GM12878 (cell line): Measurements from ENCODE around the gene KPTN. TPM values are rescaled to one million over a fixed set of nuclear protein-coding genes. Genes with fewer than 3 reads are reported as not detected.

Source experiments
- BHLHE40 ChIP-seq, 2 experiments: fragments of 450-650 bp in 1 of 2; IDR thresholded peaks; 2 replicates each; pipeline ENCODE4 v1.6.1; 2011 to 2017; ENCODE audit warnings: low read depth in 2 of 2, borderline replicate concordance in 1 of 2, improper control_type of control experiment in 1 of 2, low read length in 1 of 2, mild to moderate bottlenecking in 1 of 2
- CREB1 ChIP-seq: IDR thresholded peaks from 2 replicates; pipeline ENCODE4 v1.6.1; 2012; ENCODE audit warnings: low read depth, mild to moderate bottlenecking, inconsistent platforms
- EP300 ChIP-seq, 2 experiments: fragments of 150-350 bp in 1 of 2; IDR thresholded peaks; 2 replicates each; pipeline ENCODE4 v1.6.1; 2011 to 2012; ENCODE audit warnings: low read depth in 2 of 2, low read length in 2 of 2, borderline replicate concordance in 1 of 2, improper control_type of control experiment in 1 of 2, inconsistent platforms in 1 of 2; ENCODE audit not compliant: control insufficient read depth in 1 of 2
- IKZF1 ChIP-seq: fragments of 450-650 bp; conservative IDR thresholded peaks from 2 replicates; pipeline ENCODE4 v1.6.1; 2017; ENCODE audit warnings: antibody characterized with exemption, mild to moderate bottlenecking
- IRF4 ChIP-seq: IDR thresholded peaks from 2 replicates; pipeline ENCODE4 v1.6.1; 2011; ENCODE audit warnings: low read depth, low read length
- POLR2A ChIP-seq: IDR thresholded peaks from 2 replicates; pipeline ENCODE4 v1.6.1; 2011; ENCODE audit warnings: low read depth, mild to moderate bottlenecking, low read length
- SIX5 ChIP-seq: IDR thresholded peaks from 2 replicates; pipeline ENCODE4 v1.6.1; 2011; ENCODE audit warnings: mild to moderate bottlenecking, low read depth, low read length, moderate library complexity; ENCODE audit not compliant: severe bottlenecking
- SMAD1 ChIP-seq: fragments of 450-650 bp; IDR thresholded peaks from 2 replicates; pipeline ENCODE4 v1.6.1; 2018; ENCODE audit warnings: mild to moderate bottlenecking, low read depth; ENCODE audit not compliant: partially characterized antibody
- SMARCA5 ChIP-seq: fragments of 450-650 bp; IDR thresholded peaks from 2 replicates; pipeline ENCODE4 v1.6.1; 2017; ENCODE audit warnings: mild to moderate bottlenecking
- SMC3 ChIP-seq: IDR thresholded peaks from 2 replicates; pipeline ENCODE4 v1.6.1; 2011; ENCODE audit warnings: low read length, improper control_type of control experiment, borderline replicate concordance
- SP1 ChIP-seq: IDR thresholded peaks from one replicate; pipeline ENCODE4 v1.6.1; 2011; ENCODE audit warnings: low read depth, low read length
- ZBED1 ChIP-seq: IDR thresholded peaks from 2 replicates; pipeline ENCODE4 v1.6.1; 2016; ENCODE audit warnings: borderline replicate concordance
- ZNF217 ChIP-seq: fragments of 450-650 bp; IDR thresholded peaks from 2 replicates; pipeline ENCODE4 v1.6.1; 2017; ENCODE audit warnings: antibody characterized with exemption, mild to moderate bottlenecking
- polyA plus RNA-seq, 11 experiments: library from polyadenylated mRNA; depleted of rRNA in 4 of 11; unstranded in 6 of 11; stranded (reverse) in 5 of 11; fragments of >200 nt; fragmentation: Nextera tagmentation in 4 of 11; fragmentation: Illumina TruSeq in 1 of 11; extraction: Ambion mirVana in 4 of 11; extraction: Trizol in 1 of 11; gene quantifications; 1 replicate in 1 of 11; 2 replicates in 10 of 11; pipeline versions ENCODE4 v1.2.1 to v1.2.3, GENCODE V29; 2011 to 2016; ENCODE audit warnings: inconsistent platforms in 2 of 11, missing spikeins in 2 of 11, low read depth in 1 of 11
- total RNA-seq, 4 experiments: library from RNA; depleted of rRNA in 3 of 4; stranded (reverse); fragments of >200 nt in 3 of 4; fragmentation: Illumina TruSeq in 1 of 4; extraction: Trizol in 1 of 4; gene quantifications; 2 replicates each; pipeline versions ENCODE4 v1.2.1 to v1.2.3, GENCODE V29; 2013 to 2021
- TF ChIP-seq, protein P1 (sequence below), 3 experiments: IDR thresholded peaks in 2 of 3; conservative IDR thresholded peaks in 1 of 3; 2 replicates each; pipeline ENCODE4 v1.5.1; 2011; ENCODE audit warnings: low read depth in 3 of 3, low read length in 3 of 3, mild to moderate bottlenecking in 3 of 3, control low read depth in 2 of 3, moderate library complexity in 2 of 3, inconsistent platforms in 1 of 3, mixed read lengths in 1 of 3; ENCODE audit not compliant: control insufficient read depth in 2 of 3, insufficient read depth in 1 of 3; ENCODE audit errors: extremely low read depth in 1 of 3
- TF ChIP-seq, protein P2 (sequence below): IDR thresholded peaks from 2 replicates; pipeline ENCODE4 v1.6.1; 2011; ENCODE audit warnings: low read depth, mild to moderate bottlenecking, low read length, moderate library complexity, borderline replicate concordance; ENCODE audit errors: extremely low read depth
- TF ChIP-seq, protein P3 (sequence below): fragments of 450-650 bp; formaldehyde crosslinking; IDR thresholded peaks from 2 replicates; pipeline ENCODE4 v1.4.0; 2020; ENCODE audit warnings: mild to moderate bottlenecking, moderate library complexity
- TF ChIP-seq, protein P4 (sequence below): IDR thresholded peaks from 2 replicates; pipeline ENCODE4 v1.6.1; 2012; ENCODE audit warnings: low read depth, low read length, improper control_type of control experiment
- TF ChIP-seq, protein P5 (sequence below): fragments of 450-650 bp; IDR thresholded peaks from 2 replicates; pipeline ENCODE4 v1.6.1; 2016; ENCODE audit warnings: mild to moderate bottlenecking
- TF ChIP-seq, protein P6 (sequence below): IDR thresholded peaks from 2 replicates; pipeline ENCODE4 v1.6.1; 2011; ENCODE audit warnings: low read depth, low read length, improper control_type of control experiment, borderline replicate concordance

The KPTN gene
- total and polyA plus RNA-seq, 10 of the 15 experiments (the other 5 are each of a cell fraction or from before 2014, with no cell fraction given) = 0.60 to 10.1 (median 6.0) TPM

DNA sequence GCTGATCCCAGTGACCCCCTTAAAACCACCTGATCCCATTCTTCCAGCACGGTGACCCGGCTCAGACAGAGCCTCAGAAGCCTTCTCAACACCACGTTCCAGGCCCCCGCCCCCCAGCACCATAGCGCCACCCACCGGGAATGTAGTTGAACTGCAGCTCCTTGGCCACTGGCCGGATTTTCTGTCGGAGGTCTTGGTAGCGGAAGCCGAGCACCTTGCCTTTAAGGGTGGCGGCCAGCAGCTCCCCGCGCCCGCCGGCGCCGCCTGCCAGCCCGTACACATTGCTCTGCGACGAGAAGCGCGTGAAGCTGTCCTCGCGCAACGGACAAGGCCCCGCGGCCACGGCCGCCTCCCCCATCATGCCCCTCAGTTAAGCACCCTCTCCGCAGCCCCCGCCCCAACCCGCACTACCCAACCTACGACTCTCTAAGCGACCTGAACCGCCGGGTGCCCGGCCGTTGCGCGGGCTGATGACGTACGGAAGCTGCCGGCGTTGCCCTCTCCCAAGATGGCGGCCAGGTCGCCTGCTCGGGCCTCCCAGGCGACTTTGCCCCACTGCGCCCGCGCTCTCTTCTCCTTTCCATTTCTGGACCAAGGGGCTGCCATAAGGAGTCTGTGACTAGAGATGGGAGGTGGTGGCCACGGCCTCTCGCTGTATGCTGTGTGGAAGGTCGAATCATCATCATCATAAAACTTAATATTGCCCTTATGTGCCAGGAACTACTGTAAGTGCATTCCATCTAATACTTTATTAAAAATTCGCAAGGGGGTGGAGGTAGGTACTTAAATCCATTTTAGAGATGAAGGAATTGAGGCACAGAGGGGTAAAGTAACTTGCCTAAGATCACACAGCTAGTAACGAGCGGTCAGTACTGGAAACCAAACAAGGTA lies at the start of gene KPTN (continued):
- TF ChIP-seq, protein P1, sequence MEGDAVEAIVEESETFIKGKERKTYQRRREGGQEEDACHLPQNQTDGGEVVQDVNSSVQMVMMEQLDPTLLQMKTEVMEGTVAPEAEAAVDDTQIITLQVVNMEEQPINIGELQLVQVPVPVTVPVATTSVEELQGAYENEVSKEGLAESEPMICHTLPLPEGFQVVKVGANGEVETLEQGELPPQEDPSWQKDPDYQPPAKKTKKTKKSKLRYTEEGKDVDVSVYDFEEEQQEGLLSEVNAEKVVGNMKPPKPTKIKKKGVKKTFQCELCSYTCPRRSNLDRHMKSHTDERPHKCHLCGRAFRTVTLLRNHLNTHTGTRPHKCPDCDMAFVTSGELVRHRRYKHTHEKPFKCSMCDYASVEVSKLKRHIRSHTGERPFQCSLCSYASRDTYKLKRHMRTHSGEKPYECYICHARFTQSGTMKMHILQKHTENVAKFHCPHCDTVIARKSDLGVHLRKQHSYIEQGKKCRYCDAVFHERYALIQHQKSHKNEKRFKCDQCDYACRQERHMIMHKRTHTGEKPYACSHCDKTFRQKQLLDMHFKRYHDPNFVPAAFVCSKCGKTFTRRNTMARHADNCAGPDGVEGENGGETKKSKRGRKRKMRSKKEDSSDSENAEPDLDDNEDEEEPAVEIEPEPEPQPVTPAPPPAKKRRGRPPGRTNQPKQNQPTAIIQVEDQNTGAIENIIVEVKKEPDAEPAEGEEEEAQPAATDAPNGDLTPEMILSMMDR (IDR thresholded peaks at IDR 0.05 in 2 of 3, conservative IDR thresholded peaks at IDR 0.05 in 1 of 3; ENCODE audit: control insufficient read depth in 2 of 3, extremely low read depth in 1 of 3, insufficient read depth in 1 of 3, low read depth in 3 of 3, low read length in 3 of 3) = peak; percentile 87 to 99 (median 97)
- TF ChIP-seq IKZF1 = peak; percentile 99
- TF ChIP-seq, protein P2, sequence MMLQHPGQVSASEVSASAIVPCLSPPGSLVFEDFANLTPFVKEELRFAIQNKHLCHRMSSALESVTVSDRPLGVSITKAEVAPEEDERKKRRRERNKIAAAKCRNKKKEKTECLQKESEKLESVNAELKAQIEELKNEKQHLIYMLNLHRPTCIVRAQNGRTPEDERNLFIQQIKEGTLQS = peak; percentile 90; the same call in 1 of the 2 replicates
- peak; percentile 24 for TF ChIP-seq SMAD1
- peak; percentile 49; the same call in 1 of the 2 replicates for TF ChIP-seq SMC3
- TF ChIP-seq, protein P3, sequence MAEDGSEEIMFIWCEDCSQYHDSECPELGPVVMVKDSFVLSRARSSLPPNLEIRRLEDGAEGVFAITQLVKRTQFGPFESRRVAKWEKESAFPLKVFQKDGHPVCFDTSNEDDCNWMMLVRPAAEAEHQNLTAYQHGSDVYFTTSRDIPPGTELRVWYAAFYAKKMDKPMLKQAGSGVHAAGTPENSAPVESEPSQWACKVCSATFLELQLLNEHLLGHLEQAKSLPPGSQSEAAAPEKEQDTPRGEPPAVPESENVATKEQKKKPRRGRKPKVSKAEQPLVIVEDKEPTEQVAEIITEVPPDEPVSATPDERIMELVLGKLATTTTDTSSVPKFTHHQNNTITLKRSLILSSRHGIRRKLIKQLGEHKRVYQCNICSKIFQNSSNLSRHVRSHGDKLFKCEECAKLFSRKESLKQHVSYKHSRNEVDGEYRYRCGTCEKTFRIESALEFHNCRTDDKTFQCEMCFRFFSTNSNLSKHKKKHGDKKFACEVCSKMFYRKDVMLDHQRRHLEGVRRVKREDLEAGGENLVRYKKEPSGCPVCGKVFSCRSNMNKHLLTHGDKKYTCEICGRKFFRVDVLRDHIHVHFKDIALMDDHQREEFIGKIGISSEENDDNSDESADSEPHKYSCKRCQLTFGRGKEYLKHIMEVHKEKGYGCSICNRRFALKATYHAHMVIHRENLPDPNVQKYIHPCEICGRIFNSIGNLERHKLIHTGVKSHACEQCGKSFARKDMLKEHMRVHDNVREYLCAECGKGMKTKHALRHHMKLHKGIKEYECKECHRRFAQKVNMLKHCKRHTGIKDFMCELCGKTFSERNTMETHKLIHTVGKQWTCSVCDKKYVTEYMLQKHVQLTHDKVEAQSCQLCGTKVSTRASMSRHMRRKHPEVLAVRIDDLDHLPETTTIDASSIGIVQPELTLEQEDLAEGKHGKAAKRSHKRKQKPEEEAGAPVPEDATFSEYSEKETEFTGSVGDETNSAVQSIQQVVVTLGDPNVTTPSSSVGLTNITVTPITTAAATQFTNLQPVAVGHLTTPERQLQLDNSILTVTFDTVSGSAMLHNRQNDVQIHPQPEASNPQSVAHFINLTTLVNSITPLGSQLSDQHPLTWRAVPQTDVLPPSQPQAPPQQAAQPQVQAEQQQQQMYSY (CRISPR knock-in tag) = no peak
- TF ChIP-seq BHLHE40 (IDR thresholded peaks at IDR 0.05; ENCODE audit: borderline replicate concordance in 1 of 2, low read depth in 2 of 2, low read length in 1 of 2) = peak; percentile 34 to 78; a peak in 3 of 4 replicates
- peak; percentile 100 for TF ChIP-seq CREB1
- no peak for TF ChIP-seq IRF4
- TF ChIP-seq, protein P4, sequence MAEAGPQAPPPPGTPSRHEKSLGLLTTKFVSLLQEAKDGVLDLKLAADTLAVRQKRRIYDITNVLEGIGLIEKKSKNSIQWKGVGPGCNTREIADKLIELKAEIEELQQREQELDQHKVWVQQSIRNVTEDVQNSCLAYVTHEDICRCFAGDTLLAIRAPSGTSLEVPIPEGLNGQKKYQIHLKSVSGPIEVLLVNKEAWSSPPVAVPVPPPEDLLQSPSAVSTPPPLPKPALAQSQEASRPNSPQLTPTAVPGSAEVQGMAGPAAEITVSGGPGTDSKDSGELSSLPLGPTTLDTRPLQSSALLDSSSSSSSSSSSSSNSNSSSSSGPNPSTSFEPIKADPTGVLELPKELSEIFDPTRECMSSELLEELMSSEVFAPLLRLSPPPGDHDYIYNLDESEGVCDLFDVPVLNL = 0 out of 2 replicates have a peak, but pooled peaks have one; percentile 6
- TF ChIP-seq SP1 = peak; percentile 52
- TF ChIP-seq ZBED1 = no peak
- TF ChIP-seq POLR2A = peak; percentile 91
- peak; percentile 100 for TF ChIP-seq SMARCA5
- TF ChIP-seq ZNF217 = no peak
- TF ChIP-seq, protein P5, sequence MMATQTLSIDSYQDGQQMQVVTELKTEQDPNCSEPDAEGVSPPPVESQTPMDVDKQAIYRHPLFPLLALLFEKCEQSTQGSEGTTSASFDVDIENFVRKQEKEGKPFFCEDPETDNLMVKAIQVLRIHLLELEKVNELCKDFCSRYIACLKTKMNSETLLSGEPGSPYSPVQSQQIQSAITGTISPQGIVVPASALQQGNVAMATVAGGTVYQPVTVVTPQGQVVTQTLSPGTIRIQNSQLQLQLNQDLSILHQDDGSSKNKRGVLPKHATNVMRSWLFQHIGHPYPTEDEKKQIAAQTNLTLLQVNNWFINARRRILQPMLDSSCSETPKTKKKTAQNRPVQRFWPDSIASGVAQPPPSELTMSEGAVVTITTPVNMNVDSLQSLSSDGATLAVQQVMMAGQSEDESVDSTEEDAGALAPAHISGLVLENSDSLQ = no peak
- TF ChIP-seq, protein P6, sequence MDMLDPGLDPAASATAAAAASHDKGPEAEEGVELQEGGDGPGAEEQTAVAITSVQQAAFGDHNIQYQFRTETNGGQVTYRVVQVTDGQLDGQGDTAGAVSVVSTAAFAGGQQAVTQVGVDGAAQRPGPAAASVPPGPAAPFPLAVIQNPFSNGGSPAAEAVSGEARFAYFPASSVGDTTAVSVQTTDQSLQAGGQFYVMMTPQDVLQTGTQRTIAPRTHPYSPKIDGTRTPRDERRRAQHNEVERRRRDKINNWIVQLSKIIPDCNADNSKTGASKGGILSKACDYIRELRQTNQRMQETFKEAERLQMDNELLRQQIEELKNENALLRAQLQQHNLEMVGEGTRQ = no peak
- no peak for TF ChIP-seq EP300 (IDR thresholded peaks at IDR 0.05; ENCODE audit: borderline replicate concordance in 1 of 2, control insufficient read depth in 1 of 2, low read depth in 2 of 2, low read length in 2 of 2)
- TF ChIP-seq SIX5 = peak; percentile 84
